GM10248 (cell line): Measurements from ENCODE around the gene EPOP.

Experiments used
- CTCF ChIA-PET: fragments of 300-600 bp; sonication (Branson Sonifier 250); formaldehyde crosslinking; extraction: SDS; loops from one replicate; lab custom pipeline; 2021; ENCODE audit warnings: antibody characterized with exemption; lab: Yijun Ruan, JAX
- POLR2A ChIA-PET: fragments of 350-650 bp; sonication (Branson Sonifier 250); formaldehyde crosslinking; extraction: SDS; loops from one replicate; lab custom pipeline; 2020; ENCODE audit warnings: antibody characterized with exemption; lab: Yijun Ruan, JAX
- DNase-seq: peaks from one replicate; pipeline ENCODE4 v3.0.0; 2012; ENCODE audit errors: extremely low spot score
- CTCF ChIP-seq: IDR thresholded peaks from 2 replicates; pipeline ENCODE4 v1.5.1; 2012; ENCODE audit warnings: mild to moderate bottlenecking, low read depth; ENCODE audit errors: extremely low read depth, missing control alignments, control extremely low read depth

Gene EPOP

GRCh38 chr17:38703742-38704605, 29.2 kb upstream of the EPOP start:
- DNase-seq = peak; percentile 84
- ChIA-PET CTCF (interaction anchor here (1.0 to 3.9 kb wide), 3 partner anchors 12 to 31 kb away, joined by 3 to 18 read pairs (median 5); no protein-coding TSS in a partner anchor), POLR2A (interaction anchor here (0.6 kb wide), 1 partner anchor 101 kb away, joined by 3 read pairs; no protein-coding TSS in a partner anchor)
- no peak for TF ChIP-seq CTCF

GRCh38 chr17:38702916-38703741, 28.4 kb upstream of the EPOP start:
- DNase-seq = peak; percentile 50
- POLR2A ChIA-PET = no interaction called here
- TF ChIP-seq CTCF = no peak
- CTCF ChIA-PET = interaction anchor here (1.9 kb wide), 1 partner anchor 32 kb away, joined by 5 read pairs; no protein-coding TSS in a partner anchor

- no peak for TF ChIP-seq CTCF
- ChIA-PET CTCF (interaction anchor here (1.5 kb wide), 1 partner anchor 10 kb away, joined by 3 read pairs; no protein-coding TSS in a partner anchor), POLR2A (interaction anchor here (1.2 kb wide), 1 partner anchor 167 kb away, joined by 3 read pairs; the partner anchor contains the start of gene LASP1)
- peak; percentile 79 for DNase-seq
Observed at GRCh38 chr17:38702166-38702915, 27.6 kb upstream of the EPOP start.

GRCh38 chr17:38701504-38702165, 26.9 kb upstream of the EPOP start:
- ChIA-PET CTCF (interaction anchor here (0.7 to 2.1 kb wide), 5 partner anchors 9 to 143 kb away, joined by 3 to 5 read pairs (median 3); no protein-coding TSS in a partner anchor), POLR2A (interaction anchor here (0.6 to 1.2 kb wide), 2 partner anchors 21 to 168 kb away, joined by 3 to 5 read pairs; partner anchors contain the start of gene LASP1)
- no peak for TF ChIP-seq CTCF
- peak; percentile 77 for DNase-seq

GRCh38 chr17:38698760-38699159, 24.0 kb upstream of the EPOP start:
- TF ChIP-seq CTCF = no peak
- CTCF ChIA-PET = interaction anchor here (1.4 to 1.7 kb wide), 2 partner anchors 22 to 29 kb away, joined by 4 to 6 read pairs; no protein-coding TSS in a partner anchor
- no peak for DNase-seq
- POLR2A ChIA-PET = no interaction called here
